Measurements from ENCODE around the gene FNDC3B. TPM values are rescaled to one million over a fixed set of nuclear protein-coding genes. Genes with fewer than 3 reads are reported as not detected.
A peak's percentile ranks its signal among the peaks of the same experiment; 100 is the strongest.

FNDC3B gene
- total and polyA plus RNA-seq, 5 donors from 2014 or later, result 6.8 to 31.8 (median 11.7) TPM

DNA sequence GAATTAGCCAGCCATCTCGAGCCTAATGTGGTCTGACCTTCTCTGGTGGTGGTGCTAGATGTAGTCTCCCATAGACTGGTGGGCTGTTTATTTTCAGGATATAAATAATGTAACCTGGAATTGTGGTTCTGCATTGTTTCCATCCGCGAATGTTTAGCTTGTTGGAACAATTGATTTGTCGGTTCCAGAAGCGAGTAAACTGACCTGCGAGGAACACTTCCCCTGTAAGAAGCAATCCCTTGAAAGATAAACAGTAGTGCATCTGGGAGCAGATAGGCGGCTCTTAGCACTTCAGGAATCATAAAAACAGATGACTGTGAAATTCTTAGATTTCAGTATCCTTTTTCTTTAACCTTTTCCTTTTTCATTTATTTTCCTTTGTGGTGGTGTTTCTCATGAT is 251.1 kb downstream of the FNDC3B start:
- DNase-seq, result no peak
- Mint-ChIP-seq H3K4me1 (peaks cover 5 to 25% (median 14%) of the 10 kb centered on the region in 4 donors), H3K27me3 (no peaks in the 10 kb centered on the region), H3K27ac (no peak overlapping the region), H3K36me3 (peaks cover 43% of the 10 kb centered on the region), H3K9me3 (no peaks in the 10 kb centered on the region), H3K4me3 (no peak overlapping the region)
- Histone ChIP-seq H3K4me1 (ENCODE audit: control insufficient read depth, insufficient read depth, low read length, poor library complexity, severe bottlenecking) (no peaks in the 10 kb centered on the region), H3K9me3 (ENCODE audit: control insufficient read depth in 2 of 2, low read length in 2 of 2) (no peaks in the 10 kb centered on the region), H3K27me3 (ENCODE audit: control insufficient read depth, insufficient read depth, low read length) (no peaks in the 10 kb centered on the region), H3K27ac (ENCODE audit: insufficient read depth, low read length, poor library complexity, severe bottlenecking) (no peak overlapping the region), H3K4me3 (ENCODE audit: low read depth, low read length) (no peak overlapping the region), H3K36me3 (ENCODE audit: control insufficient read depth, insufficient read depth, low read length) (peaks cover 19% of the 10 kb centered on the region)
- ATAC-seq (ENCODE audit: low read depth in 2 of 2), result no peak

DNA sequence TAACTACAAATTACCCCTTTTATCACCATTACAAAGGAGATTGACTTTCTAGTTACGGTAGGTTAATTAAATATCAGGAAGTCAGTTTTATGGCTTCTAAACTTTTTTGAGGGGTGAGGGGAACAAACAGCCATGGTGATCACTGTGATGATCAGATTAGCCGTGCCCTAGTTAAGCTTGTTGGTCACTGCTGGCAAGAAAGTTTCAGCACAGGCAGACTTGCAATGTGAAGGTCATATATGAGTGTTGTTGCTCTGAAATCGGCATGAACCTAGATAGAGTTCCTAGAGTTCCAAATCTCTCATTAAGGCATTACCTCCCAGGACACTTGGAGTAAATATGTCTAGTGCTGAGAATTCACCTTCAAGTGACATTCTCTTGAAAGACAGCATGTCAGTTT is 252.3 kb downstream of the FNDC3B start:
- Mint-ChIP-seq H3K9me3 (no peaks in the 10 kb centered on the region), H3K36me3 (peaks cover 51% of the 10 kb centered on the region), H3K4me1 (peaks cover 5 to 23% (median 13%) of the 10 kb centered on the region in 4 donors), H3K27ac (no peak overlapping the region), H3K4me3 (no peak overlapping the region), H3K27me3 (no peaks in the 10 kb centered on the region)
- no peaks in the 10 kb centered on the region for H3K4me1 ChIP-seq (ENCODE audit: control insufficient read depth, insufficient read depth, low read length, poor library complexity, severe bottlenecking)
- no peak overlapping the region for H3K27ac ChIP-seq (ENCODE audit: insufficient read depth, low read length, poor library complexity, severe bottlenecking)
- H3K4me3 ChIP-seq (ENCODE audit: low read depth, low read length), result no peak overlapping the region
- no peaks in the 10 kb centered on the region for H3K27me3 ChIP-seq (ENCODE audit: control insufficient read depth, insufficient read depth, low read length)
- peaks cover 17% of the 10 kb centered on the region for H3K36me3 ChIP-seq (ENCODE audit: control insufficient read depth, insufficient read depth, low read length)
- ATAC-seq (ENCODE audit: low read depth in 2 of 2) (no peak), DNase-seq (no peak)
- no peaks in the 10 kb centered on the region for H3K9me3 ChIP-seq (ENCODE audit: control insufficient read depth in 2 of 2, low read length in 2 of 2)

- Histone ChIP-seq H3K27ac (ENCODE audit: insufficient read depth, low read length, poor library complexity, severe bottlenecking) (no peak overlapping the region), H3K9me3 (ENCODE audit: control insufficient read depth in 2 of 2, low read length in 2 of 2) (no peaks in the 10 kb centered on the region), H3K27me3 (ENCODE audit: control insufficient read depth, insufficient read depth, low read length) (no peaks in the 10 kb centered on the region), H3K4me1 (ENCODE audit: control insufficient read depth, insufficient read depth, low read length, poor library complexity, severe bottlenecking) (no peaks in the 10 kb centered on the region), H3K36me3 (ENCODE audit: control insufficient read depth, insufficient read depth, low read length) (peaks cover 10% of the 10 kb centered on the region), H3K4me3 (ENCODE audit: low read depth, low read length) (no peak overlapping the region)
- no peak overlapping the region for H3K4me3 Mint-ChIP-seq
- H3K36me3 Mint-ChIP-seq, result peaks cover 51% of the 10 kb centered on the region
- H3K27me3 Mint-ChIP-seq, result no peaks in the 10 kb centered on the region
- DNase-seq, result no peak
- H3K9me3 Mint-ChIP-seq, result no peaks in the 10 kb centered on the region
- no peak for ATAC-seq (ENCODE audit: low read depth in 2 of 2)
- H3K27ac Mint-ChIP-seq, result peak overlapping the region in 1 of 3 donors; percentile 27
- H3K4me1 Mint-ChIP-seq, result peaks cover 1 to 18% (median 12%) of the 10 kb centered on the region in 4 donors
Observed at GRCh38 chr3:172292422-172292821, 253.0 kb downstream of the FNDC3B start.

GRCh38 chr3:172293093-172293492 is 253.7 kb downstream of the FNDC3B start:
- Histone ChIP-seq H3K4me1 (ENCODE audit: control insufficient read depth, insufficient read depth, low read length, poor library complexity, severe bottlenecking) (no peaks in the 10 kb centered on the region), H3K27ac (ENCODE audit: insufficient read depth, low read length, poor library complexity, severe bottlenecking) (no peak overlapping the region), H3K36me3 (ENCODE audit: control insufficient read depth, insufficient read depth, low read length) (peaks cover 6% of the 10 kb centered on the region), H3K27me3 (ENCODE audit: control insufficient read depth, insufficient read depth, low read length) (no peaks in the 10 kb centered on the region), H3K4me3 (ENCODE audit: low read depth, low read length) (no peak overlapping the region), H3K9me3 (ENCODE audit: control insufficient read depth in 2 of 2, low read length in 2 of 2) (no peaks in the 10 kb centered on the region)
- no peak for ATAC-seq (ENCODE audit: low read depth in 2 of 2)
- Mint-ChIP-seq H3K27me3 (no peaks in the 10 kb centered on the region), H3K9me3 (no peaks in the 10 kb centered on the region), H3K4me3 (no peak overlapping the region), H3K4me1 (peaks cover 0 to 15% (median 8%) of the 10 kb centered on the region in 4 donors), H3K36me3 (peaks cover 49% of the 10 kb centered on the region), H3K27ac (no peak overlapping the region)
- DNase-seq, result no peak

DNA sequence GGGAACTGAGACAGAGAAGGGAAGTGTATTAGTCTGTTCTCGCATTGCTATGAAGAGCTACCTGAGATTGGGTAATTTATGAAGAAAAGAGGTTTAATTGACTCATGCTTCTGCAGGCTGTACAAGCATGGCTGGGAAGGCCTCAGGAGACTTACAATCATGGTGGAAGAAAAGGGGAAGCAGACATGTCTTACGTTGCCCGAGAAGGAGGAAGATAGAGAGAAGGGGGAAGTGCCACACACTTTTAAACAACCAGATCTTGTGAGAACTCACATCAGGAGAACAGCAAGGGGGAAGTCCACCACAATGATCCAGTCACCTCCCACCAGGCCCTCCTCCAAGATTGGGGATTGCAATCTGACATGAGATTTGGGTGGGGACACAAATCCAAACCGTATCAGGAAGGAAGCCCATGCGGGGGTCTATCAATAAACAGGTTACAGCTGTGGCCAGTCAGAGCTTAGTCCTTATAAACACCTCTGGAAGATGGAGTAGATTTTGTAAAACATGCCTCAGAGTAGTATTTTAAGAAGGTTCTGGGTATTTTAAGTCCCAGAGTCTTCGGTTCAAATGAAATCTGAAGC is 254.9 kb downstream of the FNDC3B start:
- Histone ChIP-seq H3K9me3 (ENCODE audit: control insufficient read depth in 2 of 2, low read length in 2 of 2) (no peaks in the 10 kb centered on the region), H3K36me3 (ENCODE audit: control insufficient read depth, insufficient read depth, low read length) (peaks cover 10% of the 10 kb centered on the region), H3K4me3 (ENCODE audit: low read depth, low read length) (no peak overlapping the region), H3K27ac (ENCODE audit: insufficient read depth, low read length, poor library complexity, severe bottlenecking) (no peak overlapping the region), H3K27me3 (ENCODE audit: control insufficient read depth, insufficient read depth, low read length) (no peaks in the 10 kb centered on the region), H3K4me1 (ENCODE audit: control insufficient read depth, insufficient read depth, low read length, poor library complexity, severe bottlenecking) (no peaks in the 10 kb centered on the region)
- DNase-seq (no peak), ATAC-seq (ENCODE audit: low read depth in 2 of 2) (no peak)
- H3K4me3 Mint-ChIP-seq, result no peak overlapping the region
- peaks cover 48% of the 10 kb centered on the region for H3K36me3 Mint-ChIP-seq
- peak overlapping the region in 1 of 3 donors; percentile 16 for H3K27ac Mint-ChIP-seq
- peaks cover 0 to 6% (median 0%) of the 10 kb centered on the region in 4 donors for H3K4me1 Mint-ChIP-seq
- H3K27me3 Mint-ChIP-seq, result no peaks in the 10 kb centered on the region
- no peaks in the 10 kb centered on the region for H3K9me3 Mint-ChIP-seq

GRCh38 chr3:172296248-172296974 is 257.0 kb downstream of the FNDC3B start:
- H3K27ac Mint-ChIP-seq, result no peak overlapping the region
- no peak for ATAC-seq (ENCODE audit: low read depth in 2 of 2)
- Histone ChIP-seq H3K27me3 (ENCODE audit: control insufficient read depth, insufficient read depth, low read length) (no peaks in the 10 kb centered on the region), H3K9me3 (ENCODE audit: control insufficient read depth in 2 of 2, low read length in 2 of 2) (no peaks in the 10 kb centered on the region), H3K36me3 (ENCODE audit: control insufficient read depth, insufficient read depth, low read length) (peaks cover 10% of the 10 kb centered on the region), H3K4me1 (ENCODE audit: control insufficient read depth, insufficient read depth, low read length, poor library complexity, severe bottlenecking) (no peaks in the 10 kb centered on the region), H3K4me3 (ENCODE audit: low read depth, low read length) (no peak overlapping the region), H3K27ac (ENCODE audit: insufficient read depth, low read length, poor library complexity, severe bottlenecking) (no peak overlapping the region)
- no peaks in the 10 kb centered on the region for H3K4me1 Mint-ChIP-seq
- no peaks in the 10 kb centered on the region for H3K9me3 Mint-ChIP-seq
- H3K27me3 Mint-ChIP-seq, result no peaks in the 10 kb centered on the region
- H3K4me3 Mint-ChIP-seq, result no peak overlapping the region
- DNase-seq, result no peak
- peaks cover 56% of the 10 kb centered on the region for H3K36me3 Mint-ChIP-seq

- H3K9me3 Mint-ChIP-seq, result no peaks in the 10 kb centered on the region
- H3K27me3 ChIP-seq (ENCODE audit: control insufficient read depth, insufficient read depth, low read length), result no peaks in the 10 kb centered on the region
- peaks cover 56% of the 10 kb centered on the region for H3K36me3 Mint-ChIP-seq
- H3K9me3 ChIP-seq (ENCODE audit: control insufficient read depth in 2 of 2, low read length in 2 of 2), result no peaks in the 10 kb centered on the region
- no peak overlapping the region for H3K27ac ChIP-seq (ENCODE audit: insufficient read depth, low read length, poor library complexity, severe bottlenecking)
- H3K4me1 ChIP-seq (ENCODE audit: control insufficient read depth, insufficient read depth, low read length, poor library complexity, severe bottlenecking), result no peaks in the 10 kb centered on the region
- peaks cover 10% of the 10 kb centered on the region for H3K36me3 ChIP-seq (ENCODE audit: control insufficient read depth, insufficient read depth, low read length)
- H3K27me3 Mint-ChIP-seq, result no peaks in the 10 kb centered on the region
- H3K4me3 Mint-ChIP-seq, result no peak overlapping the region
- no peaks in the 10 kb centered on the region for H3K4me1 Mint-ChIP-seq
- no peak overlapping the region for H3K27ac Mint-ChIP-seq
- no peak overlapping the region for H3K4me3 ChIP-seq (ENCODE audit: low read depth, low read length)
- ATAC-seq (ENCODE audit: low read depth in 2 of 2) (no peak), DNase-seq (no peak)
Observed at GRCh38 chr3:172296975-172297332, 257.6 kb downstream of the FNDC3B start.

DNA sequence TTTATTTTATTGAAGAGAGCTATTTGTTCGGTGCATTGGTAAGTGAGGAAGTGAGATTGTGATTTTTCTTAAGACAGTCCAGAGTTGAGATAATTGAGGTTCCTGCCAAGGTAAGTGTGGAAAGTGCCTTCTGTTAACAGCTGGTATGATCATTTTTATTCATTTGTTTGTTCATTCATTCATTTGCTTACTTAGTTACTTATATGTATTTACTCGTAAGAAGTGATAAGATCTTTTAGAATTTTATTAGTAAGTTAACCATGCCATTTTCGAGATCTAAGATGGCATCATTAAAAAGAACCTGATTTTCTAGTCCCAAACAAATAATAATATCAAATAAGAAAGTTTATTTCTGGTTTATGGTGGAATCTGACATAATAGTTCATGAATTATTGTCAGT is 258.9 kb downstream of the FNDC3B start:
- H3K27me3 ChIP-seq (ENCODE audit: control insufficient read depth, insufficient read depth, low read length), result no peaks in the 10 kb centered on the region
- peaks cover 60% of the 10 kb centered on the region for H3K36me3 Mint-ChIP-seq
- DNase-seq (no peak), ATAC-seq (ENCODE audit: low read depth in 2 of 2) (no peak)
- no peak overlapping the region for H3K4me3 Mint-ChIP-seq
- H3K9me3 ChIP-seq (ENCODE audit: control insufficient read depth in 2 of 2, low read length in 2 of 2), result no peaks in the 10 kb centered on the region
- no peak overlapping the region for H3K4me3 ChIP-seq (ENCODE audit: low read depth, low read length)
- H3K9me3 Mint-ChIP-seq, result no peaks in the 10 kb centered on the region
- H3K27ac ChIP-seq (ENCODE audit: insufficient read depth, low read length, poor library complexity, severe bottlenecking), result no peak overlapping the region
- no peaks in the 10 kb centered on the region for H3K4me1 ChIP-seq (ENCODE audit: control insufficient read depth, insufficient read depth, low read length, poor library complexity, severe bottlenecking)
- H3K4me1 Mint-ChIP-seq, result no peaks in the 10 kb centered on the region
- H3K27me3 Mint-ChIP-seq, result no peaks in the 10 kb centered on the region
- peaks cover 10% of the 10 kb centered on the region for H3K36me3 ChIP-seq (ENCODE audit: control insufficient read depth, insufficient read depth, low read length)
- H3K27ac Mint-ChIP-seq, result no peak overlapping the region
